22Rv1 (cell line): ENCODE results near the gene TESMIN.

Experiments used
- H3K27ac ChIP-seq: fragments of 450-650 bp; 2 replicates; pipeline ENCODE4 v1.5.1; 2017
- ZFX ChIP-seq: fragments of 450-650 bp; IDR thresholded peaks from 2 replicates; pipeline ENCODE4 v1.6.1; 2017; ENCODE audit warnings: antibody characterized with exemption, borderline replicate concordance
- TF ChIP-seq, protein P1 (sequence below): fragments of 450-650 bp; IDR thresholded peaks from 2 replicates; pipeline ENCODE4 v1.5.1; 2017; ENCODE audit warnings: mild to moderate bottlenecking

The TESMIN gene

DNA sequence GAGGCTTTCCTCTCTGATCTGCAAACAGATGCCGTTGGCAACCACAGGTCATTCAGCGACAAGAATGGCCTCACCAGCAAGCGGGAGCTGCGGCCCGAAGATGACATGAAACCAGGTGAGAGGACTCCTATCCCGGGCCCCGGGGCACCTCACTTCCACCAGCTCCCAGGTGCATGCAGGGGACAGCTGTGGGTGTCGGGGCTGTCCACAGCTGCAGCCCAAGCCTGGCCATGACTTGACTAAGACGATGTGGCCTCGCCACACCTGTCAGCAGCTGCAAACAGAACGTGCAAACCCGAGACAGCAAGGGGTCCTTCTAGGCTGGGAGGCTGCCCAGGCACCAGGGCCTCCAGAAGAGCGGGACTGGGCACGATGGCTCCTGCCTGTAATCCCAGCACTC, 63.3 kb downstream of the TESMIN start:
- no peak overlapping the region for H3K27ac ChIP-seq
- TF ChIP-seq ZFX: no peak
- TF ChIP-seq, protein P1, sequence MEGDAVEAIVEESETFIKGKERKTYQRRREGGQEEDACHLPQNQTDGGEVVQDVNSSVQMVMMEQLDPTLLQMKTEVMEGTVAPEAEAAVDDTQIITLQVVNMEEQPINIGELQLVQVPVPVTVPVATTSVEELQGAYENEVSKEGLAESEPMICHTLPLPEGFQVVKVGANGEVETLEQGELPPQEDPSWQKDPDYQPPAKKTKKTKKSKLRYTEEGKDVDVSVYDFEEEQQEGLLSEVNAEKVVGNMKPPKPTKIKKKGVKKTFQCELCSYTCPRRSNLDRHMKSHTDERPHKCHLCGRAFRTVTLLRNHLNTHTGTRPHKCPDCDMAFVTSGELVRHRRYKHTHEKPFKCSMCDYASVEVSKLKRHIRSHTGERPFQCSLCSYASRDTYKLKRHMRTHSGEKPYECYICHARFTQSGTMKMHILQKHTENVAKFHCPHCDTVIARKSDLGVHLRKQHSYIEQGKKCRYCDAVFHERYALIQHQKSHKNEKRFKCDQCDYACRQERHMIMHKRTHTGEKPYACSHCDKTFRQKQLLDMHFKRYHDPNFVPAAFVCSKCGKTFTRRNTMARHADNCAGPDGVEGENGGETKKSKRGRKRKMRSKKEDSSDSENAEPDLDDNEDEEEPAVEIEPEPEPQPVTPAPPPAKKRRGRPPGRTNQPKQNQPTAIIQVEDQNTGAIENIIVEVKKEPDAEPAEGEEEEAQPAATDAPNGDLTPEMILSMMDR: no peak

DNA sequence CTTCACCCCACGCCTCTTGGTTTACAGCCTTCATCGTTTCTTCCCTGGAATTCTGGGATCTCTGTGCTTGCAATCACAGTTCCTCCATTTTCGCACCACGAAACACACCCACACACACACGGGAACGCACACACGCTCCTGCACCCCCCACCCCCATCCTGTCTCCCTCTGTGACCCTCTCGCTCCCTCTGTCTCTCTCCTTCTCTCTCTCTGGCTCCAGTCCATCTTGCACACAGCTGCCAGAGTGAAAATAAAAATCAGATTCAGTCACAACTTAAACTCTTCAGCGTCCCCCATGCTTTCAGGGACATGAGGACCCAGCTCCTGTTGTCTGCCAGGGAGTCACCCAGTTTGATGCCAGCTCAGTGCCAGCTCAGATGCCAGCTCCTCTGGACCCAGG, 64.0 kb downstream of the TESMIN start:
- no peak overlapping the region for H3K27ac ChIP-seq
- TF ChIP-seq ZFX: no peak
- TF ChIP-seq, protein P1: no peak

DNA sequence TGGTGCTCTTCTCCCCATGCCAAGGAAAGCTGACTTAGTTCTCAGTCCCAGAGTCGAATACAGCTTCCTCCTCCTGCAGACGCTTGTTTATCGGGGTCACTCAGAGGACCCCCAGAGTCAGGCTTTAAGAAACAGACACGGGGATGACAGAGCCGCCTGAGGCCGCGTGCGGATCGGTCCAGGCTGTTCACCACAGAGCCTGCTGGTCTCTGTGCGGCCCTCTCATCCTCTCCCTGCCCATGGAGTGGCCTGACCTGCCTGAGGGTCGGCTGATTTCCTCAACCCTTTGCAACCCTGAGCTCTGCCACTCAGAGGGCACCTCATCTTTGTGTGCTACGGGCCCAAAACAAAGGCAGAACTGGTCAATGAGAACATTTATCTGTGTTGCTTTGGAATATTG, 64.8 kb downstream of the TESMIN start:
- H3K27ac ChIP-seq: no peak overlapping the region
- TF ChIP-seq, protein P1: no peak
- no peak for TF ChIP-seq ZFX

DNA sequence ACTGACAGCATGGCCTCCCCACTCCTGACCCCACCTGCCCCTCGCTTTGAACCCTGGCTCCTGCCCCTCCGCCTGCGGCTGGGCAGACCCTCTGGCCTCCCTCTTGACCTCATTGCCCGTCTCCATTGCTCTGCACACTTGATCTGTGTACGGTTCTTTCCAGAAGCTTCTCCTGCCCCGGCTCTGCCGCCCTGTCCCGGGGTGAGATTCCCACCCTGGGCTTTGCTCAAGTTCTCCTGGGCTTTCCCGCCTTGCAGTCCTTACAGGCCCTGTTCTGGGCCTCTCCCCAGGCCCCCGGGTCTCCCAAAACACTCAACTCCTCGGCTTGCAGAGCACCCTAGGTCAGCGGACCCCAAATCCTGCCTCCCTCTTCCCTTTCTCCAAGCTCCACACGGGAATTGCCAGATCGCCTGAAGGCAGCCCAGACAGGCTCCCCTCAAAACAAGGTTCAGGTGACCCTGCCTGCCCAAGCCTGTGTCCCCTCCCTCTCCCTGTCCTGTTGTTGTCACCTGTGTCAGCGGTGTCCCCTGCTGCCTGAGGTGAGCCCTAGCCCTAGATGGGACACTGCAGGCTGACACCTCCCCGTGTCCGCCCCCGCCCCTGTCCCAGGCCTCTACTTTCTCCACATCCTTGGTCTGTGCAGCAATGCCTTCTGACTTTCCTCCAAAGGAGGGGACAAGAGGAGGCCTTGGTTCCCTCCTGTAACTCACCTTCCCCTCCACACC, 65.5 kb downstream of the TESMIN start:
- no peak overlapping the region for H3K27ac ChIP-seq
- TF ChIP-seq, protein P1: no peak
- TF ChIP-seq ZFX: no peak

DNA sequence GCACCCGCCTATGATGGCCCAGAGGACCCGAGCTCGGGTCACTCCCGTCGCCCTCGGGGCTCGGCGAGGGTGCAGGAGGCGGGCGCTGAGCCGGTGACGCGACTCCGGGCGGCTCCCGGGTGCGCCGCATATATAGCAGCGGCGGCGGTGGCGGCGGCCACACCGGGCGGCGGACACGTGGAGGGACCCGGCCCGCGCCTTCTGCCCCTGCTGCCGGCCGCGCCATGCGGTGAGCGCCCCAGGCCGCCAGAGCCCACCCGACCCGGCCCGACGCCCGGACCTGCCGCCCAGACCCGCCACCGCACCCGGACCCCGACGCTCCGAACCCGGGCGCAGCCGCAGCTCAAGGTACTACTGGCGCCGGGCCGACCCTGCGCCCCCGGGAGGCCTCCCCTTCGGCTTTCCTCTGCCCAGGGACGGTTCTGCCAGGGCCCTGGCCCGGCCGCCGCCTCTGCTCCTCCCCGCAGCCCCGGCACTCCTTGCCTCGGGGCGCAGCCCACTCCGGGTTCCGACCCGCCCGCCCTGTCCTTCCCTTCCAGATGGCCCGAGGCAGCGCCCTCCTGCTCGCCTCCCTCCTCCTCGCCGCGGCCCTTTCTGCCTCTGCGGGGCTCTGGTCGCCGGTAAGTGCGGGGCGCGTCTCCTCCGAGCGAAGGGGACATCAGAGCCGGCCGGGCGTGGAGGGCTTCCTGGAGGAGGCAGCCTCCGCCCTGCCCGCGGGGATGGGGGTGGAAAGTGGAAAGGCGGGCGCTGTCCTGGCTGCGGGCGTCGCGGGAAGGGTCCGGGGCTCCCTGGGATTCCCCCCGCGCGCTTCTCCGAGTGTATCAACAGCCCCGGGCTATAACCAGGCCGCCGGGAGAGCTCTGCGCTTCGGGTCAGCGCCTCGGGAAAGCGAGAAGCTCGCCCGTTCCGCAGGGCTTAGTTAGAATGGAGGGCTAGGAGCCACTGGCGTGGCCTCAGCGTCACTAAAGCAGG, 66.6 kb downstream of the TESMIN start, which contains the start of gene GAL:
TSS of gene GAL (plus strand) at position 160 of the 972 bp plus-strand sequence. CDS start at position 540, 380 bp downstream.
- no peak within 1 kb of the TSS for H3K27ac ChIP-seq
- TF ChIP-seq, protein P1: no peak
- TF ChIP-seq ZFX: no peak

DNA sequence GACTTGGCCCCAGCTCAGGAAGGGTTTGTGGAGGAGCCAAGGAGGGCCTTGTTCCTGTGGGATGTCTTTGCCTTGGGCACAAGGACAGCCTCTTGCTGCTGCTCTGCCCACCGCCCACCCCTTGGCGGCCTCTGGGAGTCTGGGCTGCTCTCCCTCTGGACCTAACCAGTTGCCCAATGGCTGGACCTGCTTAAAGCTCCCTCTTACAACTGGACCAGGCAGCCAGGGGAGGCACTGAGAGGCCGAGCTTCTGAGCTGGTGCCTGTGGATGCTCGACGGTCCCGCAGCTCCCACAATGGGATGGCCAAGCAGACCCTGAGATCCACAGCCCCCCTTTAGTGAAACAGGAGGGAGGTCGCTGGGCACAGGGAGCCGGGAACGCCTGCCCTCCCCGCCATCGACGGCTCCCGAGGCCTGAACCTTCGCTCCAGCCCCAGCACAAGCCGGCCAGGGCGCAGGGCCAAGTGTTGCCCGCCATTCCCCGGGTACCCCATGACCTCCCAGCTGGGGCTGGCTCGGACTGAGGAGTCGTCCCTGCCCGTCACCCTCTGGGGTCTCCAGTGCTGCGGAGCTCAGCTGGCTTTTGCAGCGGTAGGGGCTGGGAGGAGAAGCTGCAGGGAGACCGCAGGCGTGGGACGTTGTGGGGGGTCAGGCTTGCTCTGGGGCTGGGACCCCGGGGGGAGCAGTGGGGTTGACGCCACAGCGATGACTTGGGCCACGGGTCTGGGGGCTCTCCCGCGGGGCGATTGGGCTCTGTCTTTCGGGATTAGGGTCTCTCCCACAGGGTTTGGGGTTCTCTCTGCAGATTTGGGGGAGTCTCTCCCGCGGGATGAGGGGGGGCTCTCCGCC, 67.6 kb downstream of the TESMIN start:
- no peak overlapping the region for H3K27ac ChIP-seq
- TF ChIP-seq, protein P1: no peak
- no peak for TF ChIP-seq ZFX
